Glomerular endothelial cell (primary cell): ENCODE measurements around the gene PABPC1L. TPM values are rescaled to one million over a fixed set of nuclear protein-coding genes. Genes with fewer than 3 reads are reported as not detected.
"Not testable (repeated sequence)": the region's sequence is repeated elsewhere in the genome, so short reads cannot be mapped to it uniquely, and the experiment has no call there.

ENCODE experiments used
- DNase-seq: peaks from one replicate; pipeline ENCODE4 v3.0.0-alpha.2; 2011; ENCODE audit warnings: low read depth, low spot score; ENCODE audit errors: extremely low read depth
- total RNA-seq: library from RNA; depleted of rRNA; stranded (reverse); fragments of >200 nt; gene quantifications from 2 replicates; pipeline ENCODE4 v1.2.3, GENCODE V29; 2015

PABPC1L gene
- 2.1 and 13.6 TPM in 2 replicates for total RNA-seq

DNA sequence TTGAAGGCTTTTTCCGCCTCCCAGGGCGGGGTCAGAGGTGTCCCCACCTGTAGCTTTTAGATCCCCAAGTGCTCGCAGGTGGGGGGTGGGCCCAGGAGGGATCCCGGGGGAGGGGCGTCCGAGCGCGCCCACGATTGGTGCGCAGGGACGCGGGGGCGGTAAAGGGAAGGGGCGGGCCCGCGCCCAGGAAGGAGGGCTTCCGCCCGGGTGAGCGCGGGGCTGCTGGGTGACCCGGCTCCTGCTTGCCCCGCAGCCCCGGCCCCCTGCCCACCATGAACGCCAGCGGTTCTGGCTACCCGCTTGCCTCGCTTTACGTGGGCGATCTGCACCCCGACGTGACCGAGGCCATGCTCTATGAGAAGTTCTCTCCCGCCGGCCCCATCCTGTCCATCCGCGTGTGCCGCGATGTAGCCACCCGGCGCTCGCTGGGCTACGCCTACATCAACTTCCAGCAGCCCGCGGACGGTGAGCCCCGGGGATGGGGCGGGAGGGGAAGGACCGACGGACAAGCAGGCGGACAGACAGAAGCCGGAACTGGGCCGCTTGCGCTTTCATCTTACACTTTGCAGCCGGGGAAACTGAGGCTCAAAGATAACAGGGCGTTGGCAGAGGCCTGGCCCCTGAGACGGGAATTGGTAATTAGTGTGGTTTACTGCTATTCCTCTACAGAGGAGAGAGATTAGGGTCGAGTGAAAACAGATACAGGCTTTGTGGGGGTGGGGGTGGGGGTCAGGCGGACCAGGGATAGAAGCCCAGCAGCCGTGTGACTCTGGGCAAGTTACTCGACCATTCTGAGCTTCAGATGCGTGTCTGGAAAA, at the start of gene PABPC1L:
TSS of gene PABPC1L (plus strand) at position 189 of the 818 bp plus-strand sequence. CDS start at position 273, 84 bp downstream.
- no peak for DNase-seq

DNA sequence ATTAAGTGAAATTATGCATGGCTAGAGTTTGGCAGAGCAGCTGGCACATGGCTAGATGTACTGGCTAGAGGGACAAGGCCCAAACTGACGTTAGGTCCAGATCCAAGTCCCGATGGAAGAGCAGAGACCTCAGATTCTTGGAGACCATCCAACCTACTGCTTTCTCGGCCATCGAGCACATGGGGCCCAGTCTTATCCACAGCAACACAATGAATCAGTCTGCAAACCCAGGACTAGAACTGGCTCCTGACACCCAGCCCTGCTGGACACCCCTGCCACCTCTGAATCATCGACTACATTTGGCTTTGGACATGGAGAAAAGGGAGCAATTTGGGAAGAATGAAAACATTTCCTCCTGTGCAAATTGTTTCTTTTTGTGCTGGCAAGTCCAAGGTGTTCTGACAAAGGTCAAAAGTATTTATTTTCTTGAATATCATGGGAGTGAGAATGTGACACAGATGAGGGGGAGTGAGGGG, 48.3 kb upstream of the PABPC1L start:
- no peak for DNase-seq

DNA sequence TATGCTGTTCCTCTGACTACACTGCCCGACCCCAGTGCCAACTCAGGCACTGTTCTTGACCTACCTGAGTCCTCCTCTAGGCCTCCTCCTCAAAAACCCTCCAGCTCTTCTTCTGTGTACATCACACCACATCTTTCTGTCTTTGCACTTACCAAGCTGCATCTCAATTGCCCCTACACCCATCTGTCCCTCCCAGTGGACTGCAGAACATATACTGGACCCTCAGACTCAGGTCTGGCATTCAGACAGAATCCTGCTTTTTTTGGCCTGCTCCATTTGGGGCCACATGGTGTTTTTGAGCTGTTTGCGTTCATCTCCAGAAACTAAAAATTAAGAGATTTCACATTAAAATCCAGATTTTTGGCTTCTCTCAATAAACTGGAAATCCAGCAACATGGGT, 47.6 kb upstream of the PABPC1L start:
- no peak for DNase-seq

DNA sequence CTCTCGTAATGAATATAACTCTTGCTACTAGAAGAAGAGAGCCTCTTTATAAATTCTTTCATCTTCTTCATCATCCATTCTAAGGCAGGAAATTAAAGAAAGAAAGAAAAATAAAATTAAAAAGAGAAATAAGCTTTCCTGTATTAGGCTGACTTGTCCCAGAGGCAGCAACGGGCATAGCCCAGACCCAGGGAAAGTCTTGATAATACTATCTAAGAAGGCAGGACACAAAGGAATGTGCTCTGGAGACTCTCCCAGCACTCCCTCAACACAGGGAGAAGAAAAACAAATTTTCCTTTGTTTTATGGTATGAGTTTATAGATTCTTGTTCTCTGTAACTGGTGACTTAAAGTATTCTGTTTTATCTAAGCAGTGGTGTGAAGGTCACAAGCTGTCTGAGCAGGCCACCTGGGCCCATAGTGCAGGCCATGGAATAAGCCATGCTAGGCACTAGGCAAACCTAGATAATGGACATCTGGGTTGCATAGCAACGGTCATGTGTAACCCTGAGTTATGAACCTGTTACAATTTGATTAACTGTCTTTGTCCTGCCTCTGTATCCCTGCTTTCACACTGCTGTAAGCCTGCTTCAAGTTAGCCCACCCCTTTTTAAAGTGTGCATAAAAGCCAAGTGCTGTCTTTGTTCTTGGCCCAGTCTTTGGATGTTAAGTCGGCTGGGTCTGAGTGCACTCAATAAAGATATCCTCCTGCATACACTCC, 46.3 kb upstream of the PABPC1L start:
- DNase-seq, result not testable (repeated sequence)

DNA sequence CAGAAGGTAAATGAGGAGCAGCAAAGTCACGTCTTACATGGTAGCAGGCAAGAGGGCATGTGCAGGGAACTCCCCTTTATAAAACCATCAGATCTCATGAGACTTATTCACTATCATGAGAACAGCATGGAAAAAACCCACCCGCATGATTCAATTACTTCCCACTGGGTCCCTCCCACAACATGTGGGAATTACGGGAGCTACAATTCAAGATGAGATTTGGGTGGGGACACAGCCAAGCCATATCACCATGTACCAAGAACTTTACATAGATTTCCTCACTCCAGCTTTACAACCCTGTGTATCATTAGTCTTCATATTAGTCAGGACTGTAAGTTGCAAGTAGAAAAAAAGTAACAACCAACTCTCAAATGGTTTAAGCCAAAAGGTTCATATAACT, 45.4 kb upstream of the PABPC1L start:
- not testable (repeated sequence) for DNase-seq

DNA sequence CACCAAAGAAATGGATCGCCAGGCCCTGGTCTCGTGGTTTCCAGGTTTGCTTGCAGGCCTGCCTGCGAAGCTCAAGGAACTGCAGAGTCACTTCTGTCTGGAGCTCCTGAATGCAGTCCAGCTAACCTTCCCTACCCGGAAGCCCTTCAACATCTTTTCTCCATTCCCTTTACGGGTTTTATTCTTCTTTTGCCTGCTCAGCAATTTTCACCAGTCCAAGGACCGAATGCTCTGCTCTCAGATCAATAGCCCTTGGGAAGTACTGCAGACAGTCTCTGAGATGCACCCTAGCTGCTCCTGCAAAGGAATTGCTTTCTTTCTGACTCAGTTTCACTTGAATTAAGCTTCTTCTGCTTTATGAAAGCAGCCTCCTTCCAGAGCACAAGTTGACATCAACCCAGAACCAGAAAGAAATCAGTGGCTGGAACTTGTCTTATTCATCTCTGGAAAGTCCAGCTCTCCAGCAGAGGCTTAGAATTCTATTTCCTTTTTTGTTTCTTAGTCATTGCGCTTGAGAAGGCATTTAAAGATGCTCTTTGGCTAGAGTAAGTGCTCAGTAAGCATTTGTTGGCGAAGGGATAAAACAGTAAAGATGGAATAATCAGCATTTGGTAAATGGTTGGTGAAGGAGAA, 43.0 kb upstream of the PABPC1L start:
- no peak for DNase-seq

DNA sequence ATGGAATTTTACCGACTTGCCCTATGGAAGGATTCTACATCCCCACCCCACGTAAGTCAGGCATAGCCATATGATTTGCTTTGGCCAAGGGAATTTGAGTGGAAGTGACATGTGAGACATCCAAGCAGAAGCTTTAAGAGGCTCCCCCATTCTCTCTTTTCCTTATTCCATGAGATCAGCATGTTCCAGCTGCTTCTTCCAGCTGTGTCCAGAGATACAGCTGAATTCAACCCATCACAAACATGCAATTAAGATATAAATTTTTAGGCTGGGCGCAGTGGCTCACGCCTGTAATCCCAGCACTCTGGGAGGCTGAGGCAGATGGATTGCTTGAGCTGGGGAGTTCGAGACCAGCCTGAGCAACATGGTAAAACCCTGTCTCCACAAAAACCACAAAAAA, 40.4 kb upstream of the PABPC1L start:
- no peak for DNase-seq

DNA sequence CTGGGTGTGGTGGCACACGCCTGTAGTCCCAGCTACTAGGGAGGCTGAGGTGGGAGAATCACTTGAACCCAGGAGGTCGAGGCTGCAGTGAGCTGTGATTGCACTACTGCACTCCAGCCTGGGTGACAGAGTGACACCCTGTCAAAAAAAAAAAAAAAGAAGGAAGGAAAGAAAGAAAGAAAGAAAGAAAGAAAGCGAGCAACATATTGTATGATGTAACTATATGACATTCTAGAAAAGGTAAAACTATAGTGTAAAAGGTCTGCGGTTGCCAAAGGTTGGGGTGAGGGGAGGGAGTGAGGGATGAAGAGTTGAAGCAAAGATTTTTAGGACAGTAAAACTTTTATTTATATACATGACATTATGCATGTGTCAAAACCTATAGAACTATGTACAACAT, 27.5 kb upstream of the PABPC1L start:
- DNase-seq, result not testable (repeated sequence)

DNA sequence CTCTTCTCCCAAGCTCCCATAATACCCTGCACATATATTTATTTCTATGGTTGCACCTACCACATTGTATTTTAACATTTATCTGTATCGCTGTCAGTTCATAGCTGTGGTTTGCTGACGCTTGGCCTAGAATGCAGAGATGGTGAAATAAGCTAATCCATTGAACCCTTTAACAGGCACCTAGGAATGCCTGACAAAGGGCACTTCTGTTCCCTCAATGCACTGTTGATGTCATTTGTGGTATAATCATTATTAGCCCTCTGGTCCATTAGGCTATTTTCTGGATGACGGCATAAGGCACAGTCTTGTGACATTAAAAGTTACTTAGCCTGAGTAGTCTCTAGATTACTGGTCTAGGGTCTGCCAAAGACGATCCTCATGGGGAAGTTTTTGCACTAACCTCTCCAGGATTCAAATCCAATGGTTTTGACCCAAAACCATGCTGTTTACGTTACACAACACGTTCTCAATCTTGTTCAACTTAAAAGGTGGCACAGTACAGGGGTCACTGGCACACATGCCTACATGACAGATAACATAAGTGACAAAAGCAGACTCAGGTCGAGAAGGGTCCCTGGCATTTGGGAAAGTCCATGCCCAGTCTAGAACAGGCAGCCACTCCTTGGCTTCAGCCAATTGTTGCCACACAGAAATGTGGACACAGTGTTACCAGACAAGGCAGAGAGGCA, 26.5 kb upstream of the PABPC1L start:
- DNase-seq, result no peak

DNA sequence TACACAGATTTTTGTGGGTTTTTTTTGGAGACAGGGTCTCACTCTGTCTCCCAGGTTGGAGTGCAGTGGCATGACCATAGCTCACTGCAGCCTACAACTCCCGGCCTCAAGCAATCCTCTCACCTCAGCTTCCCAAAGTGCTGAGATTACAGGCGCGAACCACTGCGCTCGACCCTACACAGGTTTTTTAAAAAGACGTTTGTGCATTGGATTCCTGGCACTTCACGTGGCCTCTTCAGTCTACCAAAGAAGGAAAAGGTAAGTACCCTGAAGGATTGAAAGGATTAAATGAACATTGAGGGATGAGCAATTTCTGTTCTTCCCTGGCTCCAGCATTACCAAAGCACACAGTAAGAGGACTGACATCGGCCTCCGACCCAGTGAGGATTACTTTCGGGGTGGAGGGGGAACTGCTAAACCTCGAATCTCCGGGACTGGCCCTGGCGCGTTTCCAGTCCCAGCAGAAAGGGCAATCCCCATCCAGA, 24.9 kb upstream of the PABPC1L start:
- DNase-seq, result no peak

DNA sequence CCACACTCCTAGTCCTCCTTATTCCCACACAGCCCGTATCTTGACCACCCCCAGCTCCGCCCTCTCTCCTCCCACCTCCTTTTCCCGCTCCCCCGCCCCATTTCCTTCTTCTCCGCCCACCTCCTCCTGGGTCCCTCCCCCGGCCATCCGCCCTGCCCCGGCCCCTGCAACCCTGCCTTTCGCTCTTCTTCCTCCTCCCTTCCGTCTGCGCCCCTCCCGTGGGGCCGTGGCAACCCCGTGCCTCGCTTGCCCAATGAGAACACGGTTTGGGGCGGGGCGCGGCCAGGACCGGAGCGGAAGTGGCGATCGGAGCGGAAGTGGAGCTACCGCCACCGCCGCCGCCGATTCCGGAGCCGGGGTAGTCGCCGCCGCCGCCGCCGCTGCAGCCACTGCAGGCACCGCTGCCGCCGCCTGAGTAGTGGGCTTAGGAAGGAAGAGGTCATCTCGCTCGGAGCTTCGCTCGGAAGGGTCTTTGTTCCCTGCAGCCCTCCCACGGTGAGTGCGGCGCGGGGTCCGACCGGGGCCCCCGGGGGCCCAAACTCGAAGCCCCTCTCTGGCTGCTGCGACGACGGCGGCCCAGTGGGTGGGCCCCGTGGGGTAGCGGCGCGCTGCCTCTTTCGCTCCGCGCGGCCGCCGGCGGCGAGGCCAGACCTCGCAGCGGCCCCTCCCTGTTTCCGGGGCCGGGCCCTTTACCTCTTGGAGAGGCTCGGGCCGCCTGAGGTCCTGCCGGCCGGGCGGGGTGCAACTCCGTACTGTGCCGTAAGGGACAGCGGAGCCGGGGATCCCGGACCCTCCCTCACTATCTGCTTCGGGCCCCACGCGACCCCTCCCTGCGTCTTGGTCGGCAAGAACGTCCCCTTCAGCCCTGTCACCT, 24.2 kb upstream of the PABPC1L start, which contains the start of gene YWHAB:
TSS of gene YWHAB (plus strand) at position 314 of the 874 bp plus-strand sequence. CDS start 15,829 bp downstream, outside the sequence.
- DNase-seq, result peak; percentile 50

DNA sequence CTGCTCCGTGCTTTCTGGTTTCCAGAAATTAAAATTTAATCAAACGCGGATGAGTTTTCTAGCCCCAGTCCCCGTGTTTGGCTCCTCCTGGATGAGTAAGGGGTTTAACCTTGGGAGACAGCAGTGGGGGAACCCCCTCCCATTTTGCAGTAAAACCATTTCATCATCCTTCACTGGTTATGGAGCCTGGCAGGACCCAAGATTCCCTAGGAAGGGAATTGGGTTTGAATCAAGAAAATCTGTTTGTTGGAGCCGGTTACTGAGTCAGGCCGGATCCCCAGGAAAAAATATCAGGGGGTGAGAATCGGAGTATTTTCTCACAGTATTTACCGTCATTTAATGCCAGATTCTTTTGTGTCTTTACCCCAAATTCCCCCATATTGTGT, 23.6 kb upstream of the PABPC1L start:
- no peak for DNase-seq

DNA sequence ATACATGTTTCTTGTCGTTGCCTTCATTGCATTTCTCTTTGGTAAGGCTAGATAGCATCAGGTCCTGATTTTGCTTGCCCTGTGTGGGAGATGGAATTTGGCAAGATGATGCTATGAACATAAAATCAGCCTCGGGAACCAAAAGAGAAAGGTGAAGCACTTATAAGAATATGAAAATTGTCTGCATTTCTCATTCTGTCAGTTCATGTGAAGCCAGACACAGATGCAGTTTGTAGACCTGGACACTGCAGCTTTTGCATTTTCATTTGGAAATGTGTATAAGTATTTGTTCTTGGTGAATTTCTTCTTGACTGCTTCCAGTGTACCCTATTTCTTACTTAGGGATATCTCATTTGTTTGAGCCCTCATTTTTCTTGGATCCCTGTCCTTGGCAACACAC, 23.0 kb upstream of the PABPC1L start:
- DNase-seq, result no peak

DNA sequence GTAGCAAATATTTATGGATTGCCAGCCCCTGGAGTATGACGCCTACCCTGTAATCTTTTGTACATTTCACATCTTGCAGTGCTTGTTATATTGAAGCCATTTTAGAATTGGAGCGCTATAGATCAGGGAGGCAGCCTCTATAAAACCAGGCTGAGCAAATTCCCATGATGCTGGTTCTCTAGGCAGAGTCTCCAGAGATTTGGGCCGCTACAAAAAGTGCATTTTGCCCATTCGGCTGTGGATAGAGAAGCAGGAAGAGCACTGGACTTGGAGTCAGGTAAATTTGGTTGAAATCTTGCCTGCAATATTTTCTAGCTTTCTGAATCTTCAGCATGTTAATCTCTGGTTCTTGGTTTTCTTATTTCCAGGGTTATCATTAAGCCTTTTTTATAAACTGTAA, 22.4 kb upstream of the PABPC1L start:
- no peak for DNase-seq

DNA sequence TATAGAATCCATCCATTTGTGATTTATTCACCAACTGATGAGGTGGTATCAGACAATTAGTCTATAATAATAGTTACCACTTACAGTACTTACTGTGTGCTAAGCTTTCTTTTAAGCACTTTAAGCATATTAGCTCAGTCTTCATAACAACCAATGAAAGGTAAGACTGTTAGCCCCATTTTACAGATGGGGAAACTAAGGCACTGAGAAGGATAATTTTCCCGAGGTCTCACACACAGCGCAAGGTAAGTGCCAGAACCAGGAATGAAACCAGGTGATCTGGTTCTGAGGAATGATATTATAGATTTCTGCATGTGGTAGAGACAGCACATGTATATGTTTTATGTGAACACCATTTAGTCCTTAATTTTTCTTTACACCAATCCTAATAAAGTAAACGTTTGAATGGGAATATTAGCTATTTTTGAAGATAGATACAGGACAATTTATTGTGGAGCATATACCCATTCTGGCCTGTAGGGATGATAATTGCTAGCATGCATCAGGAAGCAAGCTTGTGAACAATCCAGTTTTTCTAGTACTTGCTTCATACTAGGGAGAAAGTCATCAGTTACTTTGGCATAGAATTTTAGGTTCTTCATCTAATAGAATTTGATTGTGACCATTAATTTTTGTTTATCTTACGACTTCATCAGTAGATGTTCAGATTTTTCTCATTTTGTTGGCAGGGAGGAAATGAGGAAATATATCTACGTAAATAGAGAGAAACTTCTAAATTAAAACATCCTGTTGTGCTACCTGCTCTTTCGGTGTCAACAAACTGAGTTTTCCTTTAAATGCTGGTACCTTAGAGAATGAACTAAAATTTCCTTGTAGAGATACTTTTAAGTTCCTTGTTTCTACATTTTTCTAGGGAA, 21.4 kb upstream of the PABPC1L start:
- DNase-seq, result no peak

DNA sequence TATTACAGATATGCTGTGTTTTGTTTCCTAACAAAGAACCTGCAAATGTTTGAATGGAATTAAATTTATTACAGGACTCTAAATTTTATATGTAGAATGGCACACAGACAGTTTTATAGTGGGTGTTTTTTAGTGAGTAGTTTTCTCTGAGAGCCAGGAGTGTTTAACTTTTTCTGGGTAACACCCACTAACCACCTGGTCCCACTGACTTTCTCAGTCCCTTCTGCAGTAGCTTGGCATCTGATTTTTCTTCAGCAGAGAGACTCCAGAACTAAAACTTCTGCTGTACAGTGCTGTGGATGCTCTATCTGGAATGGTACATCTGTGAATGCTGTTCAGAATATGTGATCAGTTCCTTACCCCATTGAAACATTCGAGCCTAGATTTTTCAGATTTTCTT, 18.0 kb upstream of the PABPC1L start:
- no peak for DNase-seq

DNA sequence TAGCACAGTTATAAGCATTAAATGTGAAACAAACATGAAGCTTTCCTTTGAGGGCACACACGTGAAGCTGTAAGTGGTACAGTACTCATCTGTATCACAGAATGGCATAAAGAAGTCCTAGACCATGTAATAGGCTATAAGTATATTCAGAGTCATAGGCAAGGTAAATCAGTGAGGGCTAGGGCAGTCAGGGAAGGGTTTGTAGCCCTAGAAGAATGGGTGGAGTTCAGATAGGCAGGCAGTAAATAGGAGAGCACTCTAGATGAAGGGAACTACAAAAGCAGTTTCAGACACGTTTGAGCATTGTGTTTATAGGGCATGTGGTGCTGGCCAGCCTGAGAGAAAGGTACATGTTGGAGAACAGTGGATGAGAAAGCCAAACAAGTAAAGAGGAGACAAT, 14.9 kb upstream of the PABPC1L start:
- no peak for DNase-seq

DNA sequence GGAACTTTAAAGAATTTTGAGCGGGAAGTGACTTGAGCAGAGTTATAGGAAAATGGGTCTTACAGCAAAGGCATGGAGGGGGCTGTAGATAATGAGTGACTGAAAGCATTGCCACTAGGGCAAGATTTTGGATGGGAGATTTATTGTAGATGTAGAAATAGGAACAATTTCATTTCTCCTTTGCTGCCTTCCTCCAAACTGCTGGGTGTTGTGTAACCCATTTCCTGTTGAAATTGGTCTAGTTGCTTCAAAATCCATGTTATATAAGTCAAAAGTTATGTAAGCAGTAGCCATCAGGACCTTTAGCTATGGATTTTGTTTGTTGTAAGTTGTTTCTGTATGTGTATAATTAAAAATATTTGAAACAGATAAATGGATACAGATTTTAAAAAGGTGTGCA, 13.3 kb upstream of the PABPC1L start:
- DNase-seq, result no peak

DNA sequence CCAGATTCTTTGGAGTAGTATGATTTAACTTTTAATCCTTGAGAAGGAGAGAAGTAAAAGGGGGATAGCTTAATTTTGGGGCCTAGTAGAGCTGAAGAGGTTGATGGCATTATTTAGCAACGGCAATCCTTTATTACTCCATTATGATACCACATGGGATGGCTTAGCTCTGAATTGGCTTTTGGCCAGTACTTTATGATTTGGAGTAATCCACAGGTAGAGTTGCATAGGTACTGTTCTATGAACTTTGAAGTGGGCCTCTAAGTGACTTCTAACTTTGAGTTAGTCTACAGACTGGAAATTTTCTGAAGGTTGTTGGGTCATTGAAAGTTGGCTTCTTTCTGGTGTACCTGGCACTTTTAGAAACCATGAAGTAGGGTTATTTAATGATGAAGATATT, 12.7 kb upstream of the PABPC1L start:
- DNase-seq, result no peak
